HG03159 (cell line): ENCODE results near the gene HNRNPD.
"Not testable (repeated sequence)": the region's sequence is repeated elsewhere in the genome, so short reads cannot be mapped to it uniquely, and the experiment has no call there.

Experiments
- ATAC-seq: cut with Tn5 transposase; IDR thresholded peaks from one replicate; pipeline ENCODE4 v1.9.1; 2021; ENCODE audit warnings: mild to moderate bottlenecking, moderate library complexity; ENCODE audit not compliant: unreplicated experiment

Gene HNRNPD, protein sequence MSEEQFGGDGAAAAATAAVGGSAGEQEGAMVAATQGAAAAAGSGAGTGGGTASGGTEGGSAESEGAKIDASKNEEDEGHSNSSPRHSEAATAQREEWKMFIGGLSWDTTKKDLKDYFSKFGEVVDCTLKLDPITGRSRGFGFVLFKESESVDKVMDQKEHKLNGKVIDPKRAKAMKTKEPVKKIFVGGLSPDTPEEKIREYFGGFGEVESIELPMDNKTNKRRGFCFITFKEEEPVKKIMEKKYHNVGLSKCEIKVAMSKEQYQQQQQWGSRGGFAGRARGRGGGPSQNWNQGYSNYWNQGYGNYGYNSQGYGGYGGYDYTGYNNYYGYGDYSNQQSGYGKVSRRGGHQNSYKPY

GRCh38 chr4:82373816-82374625 lies at the start of gene HNRNPD:
HNRNPD (minus strand) TSS chr4:82373991; CDS start chr4:82373678, 313 bp downstream.
- peak; percentile 93 for ATAC-seq

DNA sequence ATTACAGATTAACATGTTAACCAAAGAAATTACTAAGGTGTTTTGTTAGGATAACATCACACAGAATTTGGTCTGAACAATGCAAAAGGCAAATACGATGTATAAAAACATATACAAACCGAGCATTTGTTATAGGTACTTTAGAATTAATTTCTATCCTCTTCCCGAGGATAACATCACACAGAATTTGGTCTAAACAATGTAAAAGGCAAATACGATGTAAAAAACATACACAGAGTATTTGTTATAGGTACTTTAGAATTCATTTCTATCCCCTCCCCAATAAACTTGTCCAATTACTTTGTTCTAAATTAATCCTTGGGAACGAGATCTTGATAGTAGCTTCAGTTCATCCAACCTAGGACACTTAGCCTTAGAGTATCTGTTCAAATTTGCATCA lies 48.8 kb upstream of the HNRNPD start:
- ATAC-seq = no peak

- ATAC-seq = no peak
These were observed 48.2 kb upstream of the HNRNPD start for GRCh38 chr4:82421796-82422560.

DNA sequence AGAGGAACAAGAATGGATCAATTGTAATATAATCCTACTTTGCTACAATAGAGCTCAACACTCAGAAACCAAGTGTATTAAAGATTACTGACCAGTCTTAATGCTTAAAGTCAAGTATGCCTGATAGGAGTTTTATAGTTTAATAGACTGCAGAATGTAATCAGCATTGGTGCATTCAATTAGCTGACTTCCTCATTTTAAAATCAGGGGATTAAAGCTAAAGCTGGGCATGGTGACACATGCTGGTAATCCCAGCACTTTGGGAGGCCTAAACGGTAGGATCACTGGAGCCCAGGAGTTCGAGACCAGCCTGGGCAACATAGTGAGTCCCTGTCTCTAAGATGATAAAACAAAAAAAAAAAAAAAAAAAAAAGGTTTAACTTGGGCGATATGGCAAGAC lies 45.7 kb upstream of the HNRNPD start:
- ATAC-seq = no peak

GRCh38 chr4:82415922-82416365 lies 42.2 kb upstream of the HNRNPD start:
- no peak for ATAC-seq

- ATAC-seq = not testable (repeated sequence)
These were observed 41.3 kb upstream of the HNRNPD start for GRCh38 chr4:82415061-82415460.

DNA sequence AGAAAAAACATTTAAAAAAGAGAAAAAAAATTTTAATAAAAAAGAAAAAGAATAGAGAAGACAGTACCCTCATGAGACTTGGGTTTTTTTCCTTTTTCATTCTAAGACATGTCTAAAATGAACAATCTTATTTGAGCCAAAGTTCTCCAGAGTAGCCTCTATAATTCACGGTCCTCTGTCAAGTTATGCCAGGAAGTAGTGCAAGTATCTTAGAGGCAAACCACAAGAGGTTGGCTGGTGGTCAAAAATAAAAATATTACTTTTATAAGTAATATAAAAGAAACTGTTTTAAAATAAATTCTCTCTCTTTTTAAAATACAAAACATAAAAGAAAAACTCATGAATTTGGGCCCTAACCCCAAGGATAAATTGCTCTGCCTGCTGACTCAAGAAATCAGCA lies 29.9 kb upstream of the HNRNPD start:
- no peak for ATAC-seq

GRCh38 chr4:82402196-82402775 lies 28.5 kb upstream of the HNRNPD start:
- ATAC-seq = no peak

GRCh38 chr4:82401600-82401999 lies 27.8 kb upstream of the HNRNPD start:
- no peak for ATAC-seq

DNA sequence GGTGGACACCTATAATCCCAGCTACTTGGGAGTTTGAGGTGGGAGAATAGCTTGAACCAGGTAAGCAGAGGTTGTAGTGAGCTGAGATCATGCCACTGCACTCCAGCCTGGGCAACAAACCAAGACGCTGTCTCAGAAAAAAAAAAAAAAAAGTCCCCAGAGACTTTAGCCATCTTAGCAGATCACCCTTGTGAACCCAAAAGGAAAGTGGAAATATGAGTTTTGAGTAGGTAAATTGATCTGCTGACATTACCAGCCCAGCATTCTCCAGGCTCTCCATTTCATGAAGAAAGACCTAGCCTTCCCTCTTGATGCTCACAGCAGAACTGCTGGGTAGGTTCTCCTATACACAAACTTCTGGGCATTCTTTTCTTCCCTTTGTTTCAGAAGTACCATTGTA lies 24.5 kb upstream of the HNRNPD start:
- no peak for ATAC-seq

GRCh38 chr4:82397527-82397926 lies 23.7 kb upstream of the HNRNPD start:
- no peak for ATAC-seq

DNA sequence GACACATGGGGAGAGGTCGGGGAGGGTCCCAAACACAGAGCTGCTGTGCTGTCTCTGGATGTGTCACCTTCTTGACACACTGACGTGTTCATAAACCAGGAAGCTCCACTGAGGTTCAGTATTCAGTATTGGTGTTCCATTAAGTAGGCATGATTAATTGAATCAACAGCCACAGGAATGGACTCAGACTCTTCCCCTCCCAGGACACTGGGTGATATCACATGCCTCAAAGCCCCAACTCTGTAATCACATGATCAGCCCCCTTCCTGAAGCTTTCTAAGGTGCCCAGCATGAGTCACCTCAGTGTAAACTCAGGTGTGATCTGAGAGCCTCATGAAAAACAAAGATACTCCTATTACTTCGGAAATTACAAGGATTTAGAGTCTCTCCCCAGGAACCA lies 21.1 kb upstream of the HNRNPD start:
- ATAC-seq = no peak

DNA sequence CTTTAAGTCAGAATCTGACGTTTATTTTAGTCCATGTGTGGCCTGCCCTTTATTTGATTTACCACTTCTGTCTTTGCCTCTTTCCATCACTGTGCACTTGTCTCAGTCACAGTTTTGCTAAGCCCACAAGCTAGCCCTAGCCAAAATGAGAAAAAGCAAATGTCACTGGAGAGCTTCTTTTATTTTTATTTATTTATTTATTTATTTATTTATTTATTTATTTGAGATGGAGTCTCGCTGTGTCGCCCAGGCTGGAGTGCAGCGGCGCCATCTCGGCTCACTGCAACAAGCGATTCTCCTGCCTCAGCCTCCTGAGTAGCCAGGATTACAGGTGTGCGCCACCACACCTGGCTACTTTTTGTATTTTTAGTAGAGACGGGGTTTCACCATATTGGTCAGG lies 16.3 kb upstream of the HNRNPD start:
- ATAC-seq = not testable (repeated sequence)

DNA sequence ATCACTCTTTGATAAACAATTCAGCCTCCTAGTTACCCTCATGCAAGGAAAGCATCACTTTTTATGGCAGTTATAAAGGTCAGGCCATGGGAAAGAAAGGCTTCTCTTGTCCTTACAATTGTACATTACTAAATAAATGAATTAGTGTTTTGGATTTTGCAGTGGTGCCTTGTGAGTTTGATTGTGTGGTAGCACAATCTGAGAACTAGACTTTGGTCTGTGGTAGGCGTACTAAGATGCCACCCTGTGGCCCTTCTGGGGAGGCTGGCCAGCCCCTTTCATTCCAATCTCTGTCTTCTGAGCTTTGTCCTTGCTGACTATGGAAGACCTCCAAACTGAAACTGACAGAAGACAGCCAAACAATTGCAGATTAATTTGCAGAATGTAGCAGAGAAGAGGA lies 14.6 kb upstream of the HNRNPD start:
- ATAC-seq = no peak

DNA sequence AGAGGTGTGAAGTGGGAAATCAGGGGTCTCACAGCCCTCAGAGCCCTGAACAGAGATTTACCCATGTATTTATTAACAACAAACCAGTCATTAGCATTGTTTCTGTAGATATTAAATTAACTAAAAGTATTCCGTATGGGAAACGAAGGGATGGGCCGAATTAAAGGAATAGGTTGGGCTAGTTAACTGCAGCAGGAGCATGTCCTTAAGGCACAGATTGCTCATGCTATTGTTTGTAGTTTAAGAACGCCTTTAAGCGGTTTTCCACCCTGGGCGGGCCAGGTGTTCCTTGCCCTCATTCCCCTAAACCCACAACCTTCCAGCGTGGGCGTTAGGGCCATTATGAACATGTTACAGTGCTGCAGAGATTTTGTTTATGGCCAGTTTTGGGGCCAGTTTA lies 12.5 kb upstream of the HNRNPD start:
- not testable (repeated sequence) for ATAC-seq

GRCh38 chr4:82382751-82383150 lies 9.0 kb upstream of the HNRNPD start:
- no peak for ATAC-seq

- ATAC-seq = no peak
These were observed 8.0 kb upstream of the HNRNPD start for GRCh38 chr4:82381661-82382296.

DNA sequence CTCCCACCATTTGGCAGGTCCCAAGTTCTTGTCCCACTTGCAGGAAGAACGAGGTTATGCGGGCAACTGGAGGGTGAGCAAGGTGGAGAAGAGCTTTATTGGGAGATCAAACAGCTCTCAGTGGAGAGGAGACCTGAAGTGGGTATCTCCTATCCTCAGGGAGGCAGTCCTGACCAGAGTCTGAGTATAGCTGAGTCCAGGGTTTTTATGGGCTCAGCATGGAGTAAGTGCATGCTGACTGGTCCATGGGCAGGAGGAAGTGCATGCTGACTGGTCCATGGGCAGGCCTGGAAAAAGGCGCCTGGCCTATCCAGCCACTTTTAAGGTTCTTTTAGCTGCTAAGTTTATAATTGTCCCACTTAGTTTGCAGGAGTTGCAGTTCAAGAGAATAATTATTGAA lies 7.4 kb upstream of the HNRNPD start:
- ATAC-seq = no peak

GRCh38 chr4:82380831-82381230 lies 7.0 kb upstream of the HNRNPD start:
- no peak for ATAC-seq

- no peak for ATAC-seq
These were observed 6.6 kb upstream of the HNRNPD start for GRCh38 chr4:82380344-82380743.

GRCh38 chr4:82376109-82376508 lies 2.3 kb upstream of the HNRNPD start:
- ATAC-seq = no peak
